Neural cell (in vitro differentiated cells): ENCODE measurements around the gene ADAMTS18. TPM values are rescaled to one million over a fixed set of nuclear protein-coding genes. Genes with fewer than 3 reads are reported as not detected.

Source experiments
- H2AFZ ChIP-seq: fragments of 200-600, 300-800 bp; sonication (generic), shearing (Covaris generic); 2 replicates; pipeline ENCODE4 v1.6.0; 2014; ENCODE audit warnings: low read depth, mild to moderate bottlenecking, antibody characterized with exemption, low read length, moderate library complexity
- H3F3A ChIP-seq: fragments of 200-600 bp; shearing (Covaris generic); 2 replicates; pipeline ENCODE4 v1.6.1; 2016; ENCODE audit warnings: mild to moderate bottlenecking, moderate library complexity, mixed read lengths, antibody characterized with exemption, low read length; ENCODE audit not compliant: insufficient read depth, poor library complexity, severe bottlenecking
- H3K27ac ChIP-seq: fragments of 200-600, 300-800 bp; sonication (generic), shearing (Covaris generic); 2 replicates; pipeline ENCODE4 v1.5.1; 2014; ENCODE audit warnings: mild to moderate bottlenecking, low read length, moderate library complexity
- H3K27me3 ChIP-seq: fragments of 300-800, 200-600 bp; sonication (generic), shearing (Covaris generic); 2 replicates; pipeline ENCODE4 v1.6.0; 2014; ENCODE audit warnings: mild to moderate bottlenecking, low read depth, low read length, moderate library complexity; ENCODE audit not compliant: insufficient read depth
- H3K36me3 ChIP-seq: fragments of 300-800, 200-600 bp; sonication (generic), shearing (Covaris generic); 2 replicates; pipeline ENCODE4 v1.5.1; 2014; ENCODE audit warnings: mild to moderate bottlenecking, antibody characterized with exemption, low read length, moderate library complexity; ENCODE audit not compliant: insufficient read depth
- H3K4me2 ChIP-seq: fragments of 300-800, 200-600 bp; sonication (generic), shearing (Covaris generic); 2 replicates; pipeline ENCODE4 v1.6.0; 2014; ENCODE audit warnings: mild to moderate bottlenecking, low read length
- H3K4me3 ChIP-seq: fragments of 300-800, 200-600 bp; sonication (generic), shearing (Covaris generic); 2 replicates; pipeline ENCODE4 v1.5.1; 2014; ENCODE audit warnings: mild to moderate bottlenecking, low read length, moderate library complexity
- H3K79me2 ChIP-seq: fragments of 200-600 bp; shearing (Covaris generic); replicated peaks from 2 replicates; pipeline ENCODE4 v1.6.0; 2014; ENCODE audit warnings: mild to moderate bottlenecking, low read length, moderate library complexity; ENCODE audit not compliant: insufficient read depth
- H3K9ac ChIP-seq: fragments of 300-800, 200-600 bp; sonication (generic), shearing (Covaris generic); 2 replicates; pipeline ENCODE4 v1.6.1; 2016; ENCODE audit warnings: mild to moderate bottlenecking, low read length, mixed read lengths
- H3K9me2 ChIP-seq: fragments of 200-600 bp; shearing (Covaris generic); 2 replicates; pipeline ENCODE4 v1.6.1; 2016; ENCODE audit warnings: mild to moderate bottlenecking, low read length, mixed read lengths; ENCODE audit not compliant: insufficient read depth
- H3K9me3 ChIP-seq: fragments of 200-600, 300-800 bp; sonication (generic), shearing (Covaris generic); 2 replicates; pipeline ENCODE4 v1.6.1; 2016; ENCODE audit warnings: mild to moderate bottlenecking, mixed run types, low read length, moderate library complexity, mixed read lengths
- H4K20me1 ChIP-seq: fragments of 200-600 bp; shearing (Covaris generic); 2 replicates; pipeline ENCODE4 v1.6.1; 2016; ENCODE audit warnings: mild to moderate bottlenecking, mixed run types; ENCODE audit not compliant: insufficient read depth
- EP300 ChIP-seq: fragments of 450-650 bp; conservative IDR thresholded peaks from 2 replicates; pipeline ENCODE4 v1.6.1; 2014; ENCODE audit warnings: antibody characterized with exemption, mild to moderate bottlenecking, moderate library complexity; ENCODE audit not compliant: poor library complexity, severe bottlenecking
- EZH2 ChIP-seq: fragments of 200-600, 300-800 bp; shearing (Covaris generic), sonication (generic); IDR thresholded peaks from 2 replicates; pipeline ENCODE4 v1.6.1; 2014; ENCODE audit warnings: antibody characterized with exemption, low read length, borderline replicate concordance, mild to moderate bottlenecking; ENCODE audit not compliant: insufficient read depth, poor library complexity, severe bottlenecking
- MXI1 ChIP-seq: fragments of 450-650 bp; conservative IDR thresholded peaks from 2 replicates; pipeline ENCODE4 v1.6.1; 2014; ENCODE audit warnings: antibody characterized with exemption, mild to moderate bottlenecking; ENCODE audit not compliant: poor library complexity, severe bottlenecking
- POLR2AphosphoS5 ChIP-seq: IDR thresholded peaks from 2 replicates; pipeline ENCODE4 v1.6.1; 2012
- RAD21 ChIP-seq: fragments of 450-650 bp; conservative IDR thresholded peaks from 2 replicates; pipeline ENCODE4 v1.6.1; 2014; ENCODE audit warnings: antibody characterized with exemption, mild to moderate bottlenecking, moderate library complexity
- SMC3 ChIP-seq: fragments of 450-650 bp; conservative IDR thresholded peaks from 2 replicates; pipeline ENCODE4 v1.6.1; 2014; ENCODE audit warnings: antibody characterized with exemption, mild to moderate bottlenecking, moderate library complexity; ENCODE audit not compliant: poor library complexity
- TAF1 ChIP-seq: IDR thresholded peaks from 2 replicates; pipeline ENCODE4 v1.6.1; 2012; ENCODE audit warnings: low read depth
- polyA plus RNA-seq: library from polyadenylated mRNA; depleted of rRNA; stranded (reverse); fragments of >200 nt; gene quantifications from 2 replicates; pipeline ENCODE4 v1.2.3, GENCODE V29; 2014
- TF ChIP-seq, protein P1 (sequence below): fragments of 450-650 bp; IDR thresholded peaks from 2 replicates; pipeline ENCODE4 v1.5.1; 2014; ENCODE audit warnings: antibody characterized with exemption, mild to moderate bottlenecking, moderate library complexity; ENCODE audit not compliant: poor library complexity, severe bottlenecking
- TF ChIP-seq, protein P2 (sequence below): IDR thresholded peaks from 2 replicates; pipeline ENCODE4 v1.6.1; 2012; ENCODE audit warnings: borderline replicate concordance

ADAMTS18 gene
- polyA plus RNA-seq, 1 donor from 2014 or later: 1.3 TPM

DNA sequence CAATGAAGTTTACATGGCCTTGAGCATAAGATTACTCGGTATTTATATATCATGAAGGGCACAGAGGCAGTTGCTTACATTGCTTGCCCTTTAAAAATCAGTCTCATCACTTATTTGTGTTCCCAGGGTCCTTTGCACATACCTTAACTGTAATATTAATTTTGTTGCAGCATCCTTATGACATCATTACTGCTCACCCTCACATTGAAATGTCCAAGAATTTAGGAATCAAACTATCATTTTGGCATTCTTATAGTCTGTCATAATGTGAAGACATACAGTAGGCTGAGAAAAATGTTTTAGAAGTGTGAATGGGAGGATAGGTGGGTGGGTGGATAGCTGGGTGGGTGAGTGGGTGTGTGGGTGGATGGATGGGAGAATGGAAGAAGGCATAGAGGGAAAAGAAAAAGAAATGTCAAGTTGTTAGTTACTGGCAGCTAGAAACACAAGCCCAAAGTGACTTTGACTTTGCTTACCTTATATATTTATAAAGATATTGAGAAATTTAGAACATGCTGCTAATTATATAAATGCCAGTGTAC lies 17.8 kb downstream of the ADAMTS18 start:
- Histone ChIP-seq H3K36me3 (no peaks in the 10 kb centered on the region), H3K4me2 (no peak overlapping the region), H3K79me2 (no peaks in the 10 kb centered on the region), H3K27ac (no peak overlapping the region), H3F3A (no peaks in the 10 kb centered on the region), H3K27me3 (peaks cover 3% of the 10 kb centered on the region), H3K9me2 (no peaks in the 10 kb centered on the region), H3K9me3 (no peaks in the 10 kb centered on the region), H3K4me3 (no peak overlapping the region), H3K9ac (no peak overlapping the region), H2AFZ (no peak overlapping the region), H4K20me1 (no peaks in the 10 kb centered on the region)
- TF ChIP-seq RAD21 (no peak), EZH2 (no peak), MXI1 (no peak), EP300 (no peak), SMC3 (no peak), POLR2AphosphoS5 (no peak), TAF1 (no peak)
- TF ChIP-seq, protein P1, sequence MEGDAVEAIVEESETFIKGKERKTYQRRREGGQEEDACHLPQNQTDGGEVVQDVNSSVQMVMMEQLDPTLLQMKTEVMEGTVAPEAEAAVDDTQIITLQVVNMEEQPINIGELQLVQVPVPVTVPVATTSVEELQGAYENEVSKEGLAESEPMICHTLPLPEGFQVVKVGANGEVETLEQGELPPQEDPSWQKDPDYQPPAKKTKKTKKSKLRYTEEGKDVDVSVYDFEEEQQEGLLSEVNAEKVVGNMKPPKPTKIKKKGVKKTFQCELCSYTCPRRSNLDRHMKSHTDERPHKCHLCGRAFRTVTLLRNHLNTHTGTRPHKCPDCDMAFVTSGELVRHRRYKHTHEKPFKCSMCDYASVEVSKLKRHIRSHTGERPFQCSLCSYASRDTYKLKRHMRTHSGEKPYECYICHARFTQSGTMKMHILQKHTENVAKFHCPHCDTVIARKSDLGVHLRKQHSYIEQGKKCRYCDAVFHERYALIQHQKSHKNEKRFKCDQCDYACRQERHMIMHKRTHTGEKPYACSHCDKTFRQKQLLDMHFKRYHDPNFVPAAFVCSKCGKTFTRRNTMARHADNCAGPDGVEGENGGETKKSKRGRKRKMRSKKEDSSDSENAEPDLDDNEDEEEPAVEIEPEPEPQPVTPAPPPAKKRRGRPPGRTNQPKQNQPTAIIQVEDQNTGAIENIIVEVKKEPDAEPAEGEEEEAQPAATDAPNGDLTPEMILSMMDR: no peak
- TF ChIP-seq, protein P2, sequence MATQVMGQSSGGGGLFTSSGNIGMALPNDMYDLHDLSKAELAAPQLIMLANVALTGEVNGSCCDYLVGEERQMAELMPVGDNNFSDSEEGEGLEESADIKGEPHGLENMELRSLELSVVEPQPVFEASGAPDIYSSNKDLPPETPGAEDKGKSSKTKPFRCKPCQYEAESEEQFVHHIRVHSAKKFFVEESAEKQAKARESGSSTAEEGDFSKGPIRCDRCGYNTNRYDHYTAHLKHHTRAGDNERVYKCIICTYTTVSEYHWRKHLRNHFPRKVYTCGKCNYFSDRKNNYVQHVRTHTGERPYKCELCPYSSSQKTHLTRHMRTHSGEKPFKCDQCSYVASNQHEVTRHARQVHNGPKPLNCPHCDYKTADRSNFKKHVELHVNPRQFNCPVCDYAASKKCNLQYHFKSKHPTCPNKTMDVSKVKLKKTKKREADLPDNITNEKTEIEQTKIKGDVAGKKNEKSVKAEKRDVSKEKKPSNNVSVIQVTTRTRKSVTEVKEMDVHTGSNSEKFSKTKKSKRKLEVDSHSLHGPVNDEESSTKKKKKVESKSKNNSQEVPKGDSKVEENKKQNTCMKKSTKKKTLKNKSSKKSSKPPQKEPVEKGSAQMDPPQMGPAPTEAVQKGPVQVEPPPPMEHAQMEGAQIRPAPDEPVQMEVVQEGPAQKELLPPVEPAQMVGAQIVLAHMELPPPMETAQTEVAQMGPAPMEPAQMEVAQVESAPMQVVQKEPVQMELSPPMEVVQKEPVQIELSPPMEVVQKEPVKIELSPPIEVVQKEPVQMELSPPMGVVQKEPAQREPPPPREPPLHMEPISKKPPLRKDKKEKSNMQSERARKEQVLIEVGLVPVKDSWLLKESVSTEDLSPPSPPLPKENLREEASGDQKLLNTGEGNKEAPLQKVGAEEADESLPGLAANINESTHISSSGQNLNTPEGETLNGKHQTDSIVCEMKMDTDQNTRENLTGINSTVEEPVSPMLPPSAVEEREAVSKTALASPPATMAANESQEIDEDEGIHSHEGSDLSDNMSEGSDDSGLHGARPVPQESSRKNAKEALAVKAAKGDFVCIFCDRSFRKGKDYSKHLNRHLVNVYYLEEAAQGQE: no peak

DNA sequence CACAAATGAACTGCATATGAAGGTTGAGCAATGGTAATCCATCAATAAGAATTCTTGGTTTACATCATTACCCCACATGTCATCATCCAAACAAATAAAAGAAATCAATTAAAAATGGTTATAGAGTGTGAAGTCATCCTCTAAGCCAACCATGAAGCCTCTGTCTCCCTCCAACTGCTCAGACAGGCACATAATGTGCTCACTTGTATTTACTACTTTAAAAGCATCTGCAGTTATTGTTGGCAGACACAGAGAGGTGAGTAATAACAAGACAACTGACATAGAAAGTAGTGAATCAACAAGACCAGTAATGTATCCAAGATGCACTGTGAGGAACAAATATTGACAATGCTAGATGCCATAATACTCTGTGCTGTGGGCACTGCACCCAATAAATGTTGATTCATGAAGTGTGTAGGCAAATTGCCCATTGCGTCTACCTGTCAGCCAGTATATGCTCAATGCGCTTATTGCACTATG lies 20.0 kb downstream of the ADAMTS18 start:
- Histone ChIP-seq H3F3A (no peaks in the 10 kb centered on the region), H3K27ac (no peak overlapping the region), H2AFZ (no peak overlapping the region), H3K27me3 (no peaks in the 10 kb centered on the region), H3K79me2 (no peaks in the 10 kb centered on the region), H3K9me2 (no peaks in the 10 kb centered on the region), H3K36me3 (no peaks in the 10 kb centered on the region), H3K9me3 (no peaks in the 10 kb centered on the region), H4K20me1 (no peaks in the 10 kb centered on the region), H3K9ac (no peak overlapping the region), H3K4me3 (no peak overlapping the region), H3K4me2 (no peak overlapping the region)
- no peak for TF ChIP-seq EZH2
- no peak for TF ChIP-seq RAD21
- no peak for TF ChIP-seq MXI1
- TF ChIP-seq POLR2AphosphoS5: no peak
- TF ChIP-seq, protein P1: no peak
- TF ChIP-seq TAF1: no peak
- no peak for TF ChIP-seq EP300
- TF ChIP-seq, protein P2: no peak
- no peak for TF ChIP-seq SMC3
